Measurements from ENCODE around the gene SLC4A4.

The SLC4A4 gene

DNA sequence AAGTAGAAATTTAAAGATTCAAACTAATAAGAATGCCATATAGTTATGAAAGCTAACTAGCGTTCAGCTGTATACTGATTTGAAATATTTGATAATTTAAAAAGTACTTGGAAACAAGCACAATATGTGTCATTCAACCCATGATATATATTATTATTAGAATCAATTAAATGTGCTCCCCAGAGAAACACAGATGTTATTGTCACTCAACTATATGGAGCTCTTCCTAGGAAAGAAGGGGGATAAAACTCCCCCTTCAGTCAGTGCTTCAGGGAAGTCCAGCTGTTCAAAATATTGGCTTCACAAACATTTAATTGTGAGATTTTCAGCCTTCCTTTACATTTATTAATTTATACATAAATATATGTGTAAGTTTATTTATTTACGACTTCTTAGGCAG lies 135.9 kb downstream of the SLC4A4 start:
- no peak for DNase-seq

GRCh38 chr4:71476240-71476639 lies 137.4 kb downstream of the SLC4A4 start:
- DNase-seq, result no peak

GRCh38 chr4:71486550-71487343 lies 147.9 kb downstream of the SLC4A4 start:
- DNase-seq, result no peak

DNA sequence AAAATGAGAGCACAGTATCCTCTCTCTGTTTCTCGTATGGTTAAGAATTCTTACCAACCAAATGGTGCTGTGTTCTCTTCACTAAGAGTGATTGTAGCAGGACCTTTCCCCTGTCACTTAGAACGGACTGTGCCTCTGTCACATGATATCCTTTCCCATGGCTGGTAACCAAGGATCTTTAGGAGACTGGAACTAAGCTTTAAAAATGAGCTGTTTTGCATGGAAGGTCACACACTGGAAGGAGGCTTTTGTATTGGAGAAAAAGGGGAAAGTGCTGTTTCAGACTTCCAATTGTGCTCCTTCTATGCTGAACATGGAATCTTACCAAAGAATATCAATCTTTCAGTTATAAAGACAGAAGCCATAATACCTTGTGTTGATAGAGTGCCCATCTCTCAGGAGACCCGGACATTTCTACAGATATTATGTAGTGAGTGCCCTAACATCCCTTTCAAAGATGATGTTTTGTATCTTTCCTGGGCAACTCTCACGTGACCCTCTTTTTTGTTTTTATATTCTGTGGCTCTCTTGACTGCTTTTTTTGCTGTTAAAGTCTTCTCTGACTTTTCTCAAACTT lies 148.6 kb downstream of the SLC4A4 start:
- no peak for DNase-seq

DNA sequence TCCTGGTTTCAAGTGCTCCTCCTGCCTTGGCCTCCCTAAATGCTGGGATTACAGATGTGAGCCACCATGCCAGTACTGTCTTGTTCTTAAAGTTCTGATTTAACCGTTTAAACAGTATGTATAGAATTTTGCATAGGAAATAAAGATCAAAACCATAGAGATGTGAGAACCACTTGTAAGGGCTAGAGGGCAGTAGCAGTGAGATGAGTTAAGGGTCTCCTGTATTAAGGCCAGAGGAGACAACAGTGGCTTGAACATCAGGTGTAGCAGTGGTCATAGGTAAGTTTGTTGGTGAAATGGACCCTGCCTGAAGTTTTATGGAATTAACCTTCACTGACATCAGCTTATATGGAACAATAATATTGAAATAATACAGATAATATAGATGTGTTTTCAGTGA lies 155.7 kb downstream of the SLC4A4 start:
- no peak for DNase-seq

DNA sequence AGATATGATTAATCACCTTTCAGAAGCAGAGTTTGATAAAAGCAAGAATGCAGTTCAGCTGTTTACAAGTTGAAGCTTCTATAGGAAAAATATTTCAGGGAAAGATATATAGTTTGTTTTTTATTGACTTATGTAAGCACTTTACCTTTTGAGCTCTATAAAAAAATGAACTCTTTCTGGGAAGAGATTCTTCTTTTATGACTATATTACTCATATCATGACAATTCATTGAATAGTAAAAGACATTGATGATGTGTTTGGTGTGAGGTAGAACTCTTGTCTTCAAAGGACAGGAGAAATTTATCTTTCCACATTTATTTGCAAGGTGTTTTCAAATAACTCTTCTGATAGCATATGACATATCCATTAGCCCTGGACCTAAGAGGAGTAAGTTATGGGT lies 156.6 kb downstream of the SLC4A4 start:
- DNase-seq, result no peak

GRCh38 chr4:71497078-71497477 lies 158.3 kb downstream of the SLC4A4 start:
- no peak for DNase-seq

GRCh38 chr4:71498002-71498401 lies 159.2 kb downstream of the SLC4A4 start:
- DNase-seq, result no peak

DNA sequence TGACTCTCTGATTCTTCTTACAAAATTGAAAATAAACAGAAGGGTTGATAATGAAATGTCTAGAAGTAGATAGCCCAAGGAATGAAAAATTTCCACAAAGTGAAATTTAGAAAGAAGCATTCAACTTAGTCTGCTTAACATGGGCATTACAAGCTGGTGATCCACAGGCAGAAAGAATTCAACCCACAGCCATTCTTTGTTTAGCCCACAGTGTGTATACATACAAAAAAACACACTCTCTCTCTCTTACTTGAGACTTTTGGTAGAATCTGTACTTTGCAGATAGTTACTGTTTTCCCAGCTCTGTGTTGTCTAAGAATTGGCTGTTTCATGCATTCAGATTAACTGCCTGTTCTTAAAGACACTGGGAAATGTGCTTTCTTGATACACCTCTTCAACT lies 159.8 kb downstream of the SLC4A4 start:
- no peak for DNase-seq

DNA sequence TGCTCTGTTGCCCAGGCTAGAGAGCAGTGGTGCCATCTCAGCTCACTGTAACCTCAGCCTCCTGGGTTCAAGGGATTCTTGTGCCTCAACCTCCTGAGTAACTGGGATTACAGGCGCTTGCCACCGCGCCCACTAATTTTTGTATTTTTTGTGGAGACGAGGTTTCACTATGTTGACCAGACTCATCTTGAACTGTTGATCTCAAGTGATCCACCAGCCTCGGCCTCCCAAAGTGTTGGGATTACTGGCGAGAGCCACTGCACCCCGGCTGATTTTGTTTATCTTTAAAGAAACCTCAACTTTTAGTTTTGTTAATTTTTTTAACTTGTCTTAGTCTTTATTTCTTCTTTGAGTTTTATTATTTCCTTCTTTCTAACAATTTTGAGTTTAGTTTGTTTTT lies 163.2 kb downstream of the SLC4A4 start:
- no peak for DNase-seq

DNA sequence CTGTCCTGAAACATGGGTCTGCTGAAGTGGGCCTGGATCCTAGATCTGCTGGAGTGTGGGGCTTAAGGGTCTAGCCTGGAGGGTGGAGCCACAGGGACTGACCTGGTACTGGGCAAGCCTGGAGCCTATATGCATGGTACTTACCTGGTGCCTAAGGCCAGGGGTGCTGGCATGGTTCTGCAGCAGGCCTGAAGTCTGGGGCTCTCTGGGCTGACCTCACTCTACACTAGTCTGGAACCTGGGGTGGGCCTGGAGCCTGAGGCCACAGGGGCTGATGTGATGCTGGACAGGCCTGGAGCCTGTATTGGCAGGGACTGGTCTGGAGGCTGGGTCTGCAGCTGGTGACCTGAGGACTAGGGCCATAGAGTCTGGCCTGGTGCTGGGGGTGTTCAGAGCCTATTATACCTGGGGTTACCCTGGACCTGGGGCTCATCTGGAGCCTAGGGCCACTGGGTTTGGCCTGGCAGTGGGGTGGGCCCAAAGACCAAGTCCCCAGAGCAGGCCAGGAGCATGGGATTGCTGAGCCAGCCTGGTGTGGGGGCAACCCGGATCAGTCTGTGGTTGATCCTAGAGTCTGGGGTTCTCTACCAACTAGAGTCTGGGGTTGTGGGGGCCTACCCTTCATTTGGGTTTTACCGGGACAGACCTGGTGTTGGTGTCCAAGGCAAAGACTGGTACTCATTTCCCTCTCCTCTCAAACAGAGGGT lies 179.6 kb downstream of the SLC4A4 start:
- no peak for DNase-seq

DNA sequence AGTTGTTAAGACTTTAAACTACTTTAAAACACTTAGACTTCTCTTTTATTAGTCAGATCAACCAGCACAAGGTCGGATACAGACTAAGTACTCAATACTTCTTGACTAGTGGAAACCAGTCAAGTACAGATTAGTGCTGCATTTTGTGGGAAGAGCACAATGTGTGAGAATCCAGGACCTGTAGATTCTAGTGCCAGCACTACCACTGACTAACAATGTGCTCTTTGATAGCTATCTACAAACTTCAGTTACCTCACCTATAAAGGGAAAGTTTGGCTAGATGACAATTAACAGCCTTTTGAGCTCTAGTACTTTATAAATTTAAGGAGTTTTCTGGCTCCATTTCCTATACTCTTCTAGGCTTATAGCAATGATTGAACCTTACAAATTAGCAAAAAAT lies 181.5 kb downstream of the SLC4A4 start:
- no peak for DNase-seq

DNA sequence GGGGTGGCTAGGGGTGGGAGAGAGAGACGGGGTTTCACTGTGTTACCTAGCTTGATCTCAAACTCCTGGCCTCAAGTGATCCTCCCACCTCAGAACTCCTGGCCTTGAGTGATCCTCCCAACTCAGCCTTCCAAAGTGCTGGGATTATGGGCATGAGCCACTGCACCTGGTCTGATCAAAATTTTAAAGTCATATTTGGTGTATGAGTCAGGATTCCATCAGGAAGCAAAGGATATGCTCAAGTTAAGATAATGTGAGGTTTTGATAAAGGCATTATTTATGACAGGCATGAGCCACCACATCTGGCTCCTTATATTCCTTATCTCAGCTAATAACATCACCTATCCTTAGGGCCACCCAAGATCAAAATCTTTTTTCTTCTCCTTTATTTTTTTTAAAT lies 182.0 kb downstream of the SLC4A4 start:
- DNase-seq, result no peak

DNA sequence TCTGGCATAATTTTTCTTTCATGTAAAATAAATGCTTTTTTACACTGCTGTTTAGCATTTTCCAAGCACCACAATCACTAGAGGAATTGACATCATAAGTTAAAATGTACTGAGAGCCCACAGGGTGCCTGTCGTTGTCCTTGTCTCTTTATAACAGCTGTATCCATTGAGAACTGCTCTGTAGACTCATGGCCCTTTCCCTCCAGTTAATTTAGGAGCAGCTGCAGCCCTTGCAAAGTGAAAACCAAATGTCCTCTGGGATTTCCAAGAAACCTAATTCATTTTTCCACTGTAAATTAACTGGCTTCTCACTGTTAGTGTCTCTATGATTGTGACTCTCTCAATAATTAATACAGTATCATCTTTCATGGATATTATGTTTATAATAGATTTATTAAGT lies 185.9 kb downstream of the SLC4A4 start:
- no peak for DNase-seq

DNA sequence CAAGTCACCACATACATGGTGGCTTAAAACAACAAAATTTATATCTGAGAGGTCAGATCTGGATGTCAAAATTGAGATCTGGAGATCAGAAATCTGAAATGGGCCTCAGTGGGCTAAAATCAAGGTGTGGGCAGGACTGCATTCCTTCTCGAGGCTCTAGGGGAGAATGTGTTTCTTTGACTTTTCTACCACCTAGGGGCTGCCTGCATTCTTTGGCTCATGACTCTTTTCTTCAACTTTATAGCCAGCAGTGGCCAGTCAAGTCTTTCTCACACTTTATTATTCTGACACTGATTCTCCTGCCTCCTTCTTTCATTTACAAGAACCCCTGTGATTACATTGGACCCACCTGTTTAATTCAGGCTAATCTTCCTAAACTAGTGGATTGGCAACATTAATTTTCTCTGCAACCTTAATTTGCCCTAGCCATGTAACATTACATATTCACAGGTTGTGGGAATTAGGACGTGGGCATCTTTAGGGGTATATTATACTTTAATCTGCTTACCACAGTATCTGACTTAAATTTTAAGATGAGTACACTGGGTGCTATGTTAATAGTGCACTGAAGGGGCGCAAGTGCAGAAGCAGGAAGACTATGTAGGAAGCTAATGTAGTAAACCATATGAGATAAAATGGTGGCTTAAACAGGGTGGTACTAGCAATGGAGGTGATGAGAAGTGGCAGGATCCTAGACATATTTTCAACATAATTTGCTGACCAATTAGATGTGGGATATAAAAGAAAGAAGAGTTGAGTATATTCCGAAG lies 188.0 kb downstream of the SLC4A4 start:
- DNase-seq, result no peak

GRCh38 chr4:71532407-71532806 lies 193.6 kb downstream of the SLC4A4 start:
- no peak for DNase-seq

GRCh38 chr4:71533121-71533520 lies 194.3 kb downstream of the SLC4A4 start:
- DNase-seq, result no peak

DNA sequence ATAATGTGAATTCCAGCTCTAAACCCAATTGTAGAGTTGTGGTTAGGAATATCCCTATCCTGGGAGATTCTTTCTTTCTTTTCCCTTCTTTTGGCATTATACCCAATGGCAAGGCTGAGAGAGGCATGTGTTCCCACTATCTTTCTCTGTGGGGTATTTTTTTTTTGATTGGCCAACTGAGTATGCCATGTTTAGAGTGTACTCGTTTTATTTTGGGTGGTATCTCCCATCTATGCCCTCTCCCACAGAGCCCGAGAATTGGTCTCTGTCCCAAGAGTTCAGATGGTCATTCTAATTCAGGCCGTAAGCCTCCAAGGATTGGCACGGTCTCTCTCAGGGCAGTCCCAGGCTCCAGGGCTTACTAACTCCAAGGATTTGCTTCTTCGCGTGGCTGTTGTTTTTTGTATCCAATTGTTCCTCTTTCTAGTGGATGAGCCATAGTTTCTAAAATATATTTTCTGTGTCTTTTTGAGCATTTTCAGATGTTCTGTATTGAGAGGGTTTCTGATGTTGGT lies 198.8 kb downstream of the SLC4A4 start:
- DNase-seq, result no peak

DNA sequence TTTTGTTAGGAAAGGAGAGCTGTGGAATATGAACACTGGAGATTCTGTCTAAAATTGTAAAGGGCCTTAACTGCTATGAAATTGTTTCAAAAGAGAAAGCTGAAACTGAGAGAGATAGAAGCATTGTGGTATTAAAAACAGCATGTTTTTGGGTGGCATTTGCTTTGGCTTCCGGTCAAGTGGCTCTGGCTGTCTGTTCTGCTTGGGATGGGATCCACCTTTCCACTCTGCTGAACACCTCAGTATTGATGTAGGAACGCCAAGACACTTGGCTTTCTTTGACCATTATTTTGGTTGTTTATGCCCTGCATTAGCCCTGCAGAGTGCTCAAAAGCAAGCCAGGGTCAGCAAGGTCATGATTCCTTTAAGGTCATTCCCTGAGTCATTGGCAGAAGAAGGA lies 199.7 kb downstream of the SLC4A4 start:
- no peak for DNase-seq

GRCh38 chr4:71540749-71541269 lies 202.0 kb downstream of the SLC4A4 start:
- no peak for DNase-seq

DNA sequence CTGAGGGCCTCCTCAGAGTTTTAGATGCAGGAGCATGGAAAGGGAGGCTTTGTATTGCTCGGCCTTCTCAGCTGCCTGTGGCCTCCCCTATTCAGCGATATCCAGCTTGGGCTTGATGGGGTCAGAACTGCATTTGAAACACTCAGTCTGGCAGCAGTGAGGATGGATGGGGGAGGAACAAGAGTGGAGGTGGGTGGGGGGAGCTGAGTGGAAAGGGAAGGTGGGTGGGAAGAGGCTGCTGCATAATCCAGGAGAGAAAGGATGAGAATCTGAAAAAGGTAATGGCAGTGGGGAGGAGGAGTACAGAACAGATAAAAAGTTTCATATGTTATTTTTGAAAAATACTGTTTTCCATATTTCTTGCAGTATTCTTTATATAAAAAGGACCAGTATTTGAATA lies 202.7 kb downstream of the SLC4A4 start:
- DNase-seq, result no peak

- DNase-seq, result no peak
Measured at GRCh38 chr4:71545168-71545567, 206.3 kb downstream of the SLC4A4 start.

Measured in activated CD4-positive, CD25-positive, alpha-beta regulatory T cell treated with anti-CD3 and anti-CD28 coated beads, Interleukin-2, amount 50 U/mL, for 72 hours (primary cell).